ENCODE results near the gene UBR3.
"Not testable (repeated sequence)": the region's sequence is repeated elsewhere in the genome, so short reads cannot be mapped to it uniquely, and the experiment has no call there.

The UBR3 gene

GRCh38 chr2:169806586-169806985 lies 20.7 kb upstream of the UBR3 start:
- Histone ChIP-seq H3K4me3 (replicated peaks; ENCODE audit: insufficient read depth, low read length) (no peak overlapping the region), H3K27me3 (ENCODE audit: insufficient read depth, poor library complexity, severe bottlenecking) (no peaks in the 10 kb centered on the region), H3K27ac (replicated peaks) (no peak overlapping the region)
- no peak for TF ChIP-seq POLR2AphosphoS5 (IDR thresholded peaks at IDR 0.05; ENCODE audit: low read depth)
- TF ChIP-seq GABPA (IDR thresholded peaks at IDR 0.05; ENCODE audit: low read depth) = no peak
- no peak for TF ChIP-seq SPI1 (IDR thresholded peaks at IDR 0.05; ENCODE audit: borderline replicate concordance, low read depth)
- TF ChIP-seq REST (IDR thresholded peaks at IDR 0.05; ENCODE audit: insufficient replicate concordance, low read depth) = no peak
- no peak for TF ChIP-seq CTCF (IDR thresholded peaks at IDR 0.05; ENCODE audit: insufficient read depth, low read length)
- DNase-seq (ENCODE audit: low read depth in 1 of 2, low spot score in 1 of 2) = no peak

GRCh38 chr2:169808221-169808620 lies 19.0 kb upstream of the UBR3 start:
- no peak overlapping the region for H3K27ac ChIP-seq (replicated peaks)
- H3K27me3 ChIP-seq (ENCODE audit: insufficient read depth, poor library complexity, severe bottlenecking) = no peaks in the 10 kb centered on the region
- no peak for DNase-seq (ENCODE audit: low read depth in 1 of 2, low spot score in 1 of 2)
- no peak overlapping the region for H3K4me3 ChIP-seq (replicated peaks; ENCODE audit: insufficient read depth, low read length)
- TF ChIP-seq SPI1 (IDR thresholded peaks at IDR 0.05; ENCODE audit: borderline replicate concordance, low read depth) (no peak), REST (IDR thresholded peaks at IDR 0.05; ENCODE audit: insufficient replicate concordance, low read depth) (no peak), POLR2AphosphoS5 (IDR thresholded peaks at IDR 0.05; ENCODE audit: low read depth) (no peak), GABPA (IDR thresholded peaks at IDR 0.05; ENCODE audit: low read depth) (no peak), CTCF (IDR thresholded peaks at IDR 0.05; ENCODE audit: insufficient read depth, low read length) (no peak)

- no peak for DNase-seq (ENCODE audit: low read depth in 1 of 2, low spot score in 1 of 2)
- Histone ChIP-seq H3K27me3 (ENCODE audit: insufficient read depth, poor library complexity, severe bottlenecking) (no peaks in the 10 kb centered on the region), H3K27ac (replicated peaks) (no peak overlapping the region), H3K4me3 (replicated peaks; ENCODE audit: insufficient read depth, low read length) (no peak overlapping the region)
- TF ChIP-seq SPI1 (IDR thresholded peaks at IDR 0.05; ENCODE audit: borderline replicate concordance, low read depth) (no peak), GABPA (IDR thresholded peaks at IDR 0.05; ENCODE audit: low read depth) (no peak), POLR2AphosphoS5 (IDR thresholded peaks at IDR 0.05; ENCODE audit: low read depth) (no peak), CTCF (IDR thresholded peaks at IDR 0.05; ENCODE audit: insufficient read depth, low read length) (no peak), REST (IDR thresholded peaks at IDR 0.05; ENCODE audit: insufficient replicate concordance, low read depth) (no peak)
These were observed 11.4 kb upstream of the UBR3 start for GRCh38 chr2:169815849-169816248.

GRCh38 chr2:169816961-169817360 lies 10.3 kb upstream of the UBR3 start:
- not testable (repeated sequence) for H3K27me3 ChIP-seq (ENCODE audit: insufficient read depth, poor library complexity, severe bottlenecking); DNase-seq (ENCODE audit: low read depth in 1 of 2, low spot score in 1 of 2); H3K27ac ChIP-seq (replicated peaks); H3K4me3 ChIP-seq (replicated peaks; ENCODE audit: insufficient read depth, low read length)

GRCh38 chr2:169817369-169817768 lies 9.9 kb upstream of the UBR3 start:
- not testable (repeated sequence) for H3K4me3 ChIP-seq (replicated peaks; ENCODE audit: insufficient read depth, low read length); DNase-seq (ENCODE audit: low read depth in 1 of 2, low spot score in 1 of 2); H3K27me3 ChIP-seq (ENCODE audit: insufficient read depth, poor library complexity, severe bottlenecking); H3K27ac ChIP-seq (replicated peaks)

Measured in HL-60 (cell line).